NCI-H526 treated with DMSO at 0.1 percent for 48 hours (cell line): ENCODE results near the gene C6orf163.

ENCODE experiments used
- DNase-seq: peaks from one replicate; lab custom pipeline; 2025; lab: John Stamatoyannopoulos, UW

Gene C6orf163

GRCh38 chr6:87357479-87358196 is 13.0 kb downstream of the C6orf163 start:
- no peak for DNase-seq

DNA sequence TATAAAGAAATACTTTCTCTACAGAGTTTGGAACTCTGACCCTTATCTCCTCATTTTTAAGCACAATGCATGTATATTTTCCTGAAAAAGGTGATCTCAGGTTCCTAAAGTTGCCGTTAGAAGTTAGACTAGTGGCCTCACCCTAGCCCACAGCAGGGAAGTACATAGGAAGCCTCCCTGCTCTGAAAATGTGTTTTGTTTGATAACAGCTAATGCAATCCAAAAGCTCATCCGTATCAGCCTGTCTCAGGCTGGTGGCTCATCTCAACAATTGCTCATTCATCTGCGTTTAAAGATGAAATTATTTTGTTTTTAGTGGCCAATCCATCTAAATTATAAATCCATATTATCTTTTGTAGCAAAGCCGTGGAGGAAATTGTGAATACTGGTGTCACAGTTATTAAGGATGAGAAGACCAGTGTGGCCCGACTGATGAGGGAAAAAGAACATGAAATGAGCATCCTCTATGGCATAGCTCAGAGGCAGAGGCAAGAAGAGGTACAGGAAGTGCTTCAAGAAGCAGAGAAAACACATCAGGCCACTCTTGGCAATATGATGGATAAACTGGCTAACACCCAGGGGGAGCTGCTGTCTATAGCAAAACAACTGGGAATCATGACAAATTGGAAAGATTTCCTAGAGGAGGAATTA is 20.1 kb downstream of the C6orf163 start:
- no peak for DNase-seq

DNA sequence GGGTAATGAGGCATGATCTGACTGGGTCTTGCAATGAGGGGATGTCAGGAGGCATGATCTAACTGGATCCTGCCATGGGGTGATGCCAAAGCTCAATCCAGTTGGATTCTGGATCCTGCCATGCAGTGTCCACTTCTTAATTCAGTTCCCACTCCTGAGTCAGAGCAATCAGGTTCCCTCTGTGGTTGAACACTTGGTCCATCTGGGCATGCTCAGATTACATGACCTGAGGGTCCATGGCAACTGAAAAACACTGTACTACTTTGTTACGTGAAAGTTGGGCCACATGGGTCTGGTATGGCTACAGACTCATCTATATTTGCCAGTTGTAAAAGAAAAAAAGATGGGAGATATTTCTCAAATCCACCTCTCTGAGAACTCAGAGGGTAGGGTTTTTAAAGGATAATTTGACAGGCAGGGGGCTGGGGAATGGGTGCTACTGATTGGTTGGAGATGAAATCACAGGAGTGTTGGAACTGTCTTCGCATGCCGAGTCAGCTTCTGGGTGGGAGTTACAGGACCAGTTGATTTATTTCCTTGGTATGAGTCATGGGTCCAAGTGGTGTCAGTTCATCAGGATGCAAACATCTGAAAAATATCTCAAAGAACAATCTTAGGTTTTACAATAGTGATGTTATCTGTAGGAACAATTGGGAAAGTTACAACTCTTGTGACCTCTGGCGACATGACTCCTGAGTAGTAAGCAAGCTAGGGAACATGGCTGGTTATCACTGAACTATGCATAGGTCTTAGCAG is 21.6 kb downstream of the C6orf163 start:
- DNase-seq: no peak

- DNase-seq: no peak
Observed at GRCh38 chr6:87366899-87367298, 22.3 kb downstream of the C6orf163 start.

DNA sequence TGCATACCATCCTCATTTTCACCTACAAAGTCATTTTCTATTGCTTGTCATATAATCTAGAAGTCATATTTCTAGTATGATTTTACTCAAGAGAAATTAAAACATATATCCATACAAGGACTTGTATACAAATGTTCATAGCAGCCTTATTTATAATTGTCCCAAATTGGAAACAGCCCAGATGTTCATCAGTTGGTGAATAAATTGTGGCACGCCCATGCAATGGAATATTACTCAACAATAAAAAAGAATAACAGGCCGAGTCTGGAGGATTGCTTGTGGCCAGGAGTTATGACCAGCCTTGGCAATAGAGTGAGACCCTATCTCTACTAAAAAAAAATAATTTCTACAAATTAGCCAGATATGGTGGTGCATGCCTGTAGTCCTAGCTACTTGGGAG is 28.8 kb downstream of the C6orf163 start:
- no peak for DNase-seq

GRCh38 chr6:87375315-87375714 is 30.7 kb downstream of the C6orf163 start:
- no peak for DNase-seq

GRCh38 chr6:87376643-87377042 is 32.0 kb downstream of the C6orf163 start:
- DNase-seq: no peak

DNA sequence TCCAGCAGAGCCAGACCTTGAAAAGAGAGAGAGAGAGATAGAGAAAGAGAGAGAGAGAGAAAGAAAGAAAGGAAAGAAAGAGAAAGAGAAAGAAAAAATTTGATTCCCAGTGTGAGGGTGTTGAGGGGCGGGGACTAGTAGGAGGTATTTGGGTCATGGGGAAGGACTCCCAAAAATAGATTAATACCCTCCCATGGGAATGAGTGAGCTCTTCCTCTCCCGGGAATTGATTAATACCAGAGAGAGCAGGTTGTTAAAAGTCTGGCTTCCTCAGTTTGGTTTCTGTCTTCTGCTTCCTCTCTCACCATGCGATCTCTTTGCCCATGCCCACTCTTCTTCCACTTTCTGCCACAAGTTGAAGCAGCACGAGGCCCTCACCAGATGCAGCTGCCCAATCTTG is 34.3 kb downstream of the C6orf163 start:
- DNase-seq: no peak

- DNase-seq: no peak
Observed at GRCh38 chr6:87382861-87383260, 38.2 kb downstream of the C6orf163 start.

- DNase-seq: no peak
Observed at GRCh38 chr6:87384038-87384437, 39.4 kb downstream of the C6orf163 start.

GRCh38 chr6:87384449-87384848 is 39.8 kb downstream of the C6orf163 start:
- no peak for DNase-seq

DNA sequence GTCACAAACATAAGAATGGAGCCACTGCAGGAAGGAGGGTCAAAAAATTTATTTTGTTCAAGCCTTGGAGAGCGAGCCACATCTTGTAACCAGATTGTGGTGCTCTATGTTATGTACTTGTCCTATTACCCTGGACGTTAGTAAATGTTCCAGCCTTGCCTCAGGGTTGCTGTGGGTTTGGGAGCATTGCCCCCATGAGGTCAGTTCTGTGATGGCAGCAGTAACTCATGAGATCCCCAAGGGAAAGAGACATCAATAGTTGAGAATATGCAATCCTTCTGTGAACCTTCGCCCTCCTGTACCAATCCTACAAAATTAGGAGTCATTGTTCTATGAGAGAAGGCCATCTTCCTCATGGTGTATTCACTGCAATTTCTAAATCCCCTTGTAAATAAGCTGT is 46.7 kb downstream of the C6orf163 start:
- DNase-seq: peak; percentile 7

DNA sequence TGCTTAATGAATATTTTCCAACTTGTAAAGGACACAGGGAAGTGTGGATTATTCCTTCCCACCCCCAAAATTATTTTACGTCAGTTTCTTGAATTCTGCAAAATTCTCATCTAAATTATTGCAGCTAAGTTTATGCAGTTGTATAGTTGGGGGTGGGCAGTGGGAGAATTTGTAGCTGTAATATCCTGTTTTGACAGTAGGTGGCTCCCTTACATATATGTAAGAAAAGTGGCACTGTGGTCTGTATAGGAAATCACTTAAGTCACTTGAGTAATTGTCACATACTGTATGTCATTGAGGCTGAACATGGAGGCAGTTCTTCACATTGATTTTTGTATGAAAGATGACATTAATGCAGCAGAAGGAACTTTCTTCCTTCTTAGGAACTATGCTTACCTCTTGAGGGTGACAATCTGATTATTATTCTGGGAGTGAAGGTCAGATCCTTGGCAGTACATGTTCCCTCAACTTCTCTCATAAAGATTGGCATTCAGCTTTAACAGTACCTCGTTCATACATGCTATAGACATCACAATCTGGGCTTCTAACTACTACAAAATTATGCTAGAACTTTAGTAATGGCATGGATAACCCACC is 48.5 kb downstream of the C6orf163 start:
- DNase-seq: peak; percentile 70

DNA sequence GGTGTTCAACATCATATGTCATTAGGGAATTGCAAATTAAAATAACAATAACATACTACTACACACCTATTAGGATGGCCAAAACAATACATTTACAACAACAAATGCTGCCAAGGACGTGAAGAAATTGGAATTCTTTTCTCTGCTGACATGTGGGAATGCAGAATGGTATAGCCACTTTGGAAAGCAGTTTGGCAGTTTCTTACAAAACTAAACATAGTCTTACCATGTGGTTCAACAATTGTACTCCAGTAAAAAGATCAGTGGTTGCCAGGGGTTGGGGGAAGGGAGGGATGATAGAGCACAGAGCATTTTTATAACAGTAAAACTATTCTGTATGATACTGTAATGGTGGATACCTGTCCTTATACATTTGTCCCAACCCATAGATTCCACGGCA is 50.8 kb downstream of the C6orf163 start:
- DNase-seq: no peak

GRCh38 chr6:87396595-87397392 is 52.2 kb downstream of the C6orf163 start:
- no peak for DNase-seq

DNA sequence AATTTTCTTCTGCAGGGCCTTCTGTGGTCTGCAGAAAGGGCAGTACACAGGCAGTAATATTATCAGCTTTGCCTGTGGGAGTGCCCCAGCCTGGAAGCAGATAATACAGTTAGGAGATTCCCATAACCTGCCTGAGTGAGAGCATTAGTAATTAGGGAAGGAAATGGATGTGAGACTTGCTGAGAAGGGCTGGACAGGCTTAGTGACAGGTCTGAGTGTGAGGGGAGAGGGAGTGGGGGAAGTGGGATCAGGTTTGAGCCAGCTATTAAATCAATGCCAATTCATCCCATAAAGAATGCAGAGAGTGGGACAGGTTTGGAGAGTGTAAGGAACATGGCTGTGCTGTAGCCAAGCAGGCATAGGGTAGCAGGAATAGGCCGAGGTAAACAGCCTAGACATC is 53.0 kb downstream of the C6orf163 start:
- no peak for DNase-seq

GRCh38 chr6:87401832-87402231 is 57.2 kb downstream of the C6orf163 start:
- no peak for DNase-seq

DNA sequence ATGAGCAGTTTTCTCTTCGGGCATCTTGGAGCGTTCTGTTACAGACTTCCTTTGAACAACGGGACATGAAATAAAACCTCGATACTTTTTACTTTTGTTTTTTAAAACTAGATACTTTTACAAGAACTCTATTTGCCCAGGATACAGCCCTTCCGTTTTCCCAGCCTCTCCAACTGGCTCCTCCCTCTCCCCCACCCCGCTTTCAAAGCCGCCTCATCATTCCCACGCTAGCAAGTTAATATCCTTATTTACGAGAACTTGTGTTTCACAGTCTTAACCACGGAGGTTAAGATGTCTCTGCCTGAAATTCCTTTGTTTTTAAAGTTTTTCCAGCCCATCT is 62.9 kb downstream of the C6orf163 start:
- peak; percentile 58 for DNase-seq

DNA sequence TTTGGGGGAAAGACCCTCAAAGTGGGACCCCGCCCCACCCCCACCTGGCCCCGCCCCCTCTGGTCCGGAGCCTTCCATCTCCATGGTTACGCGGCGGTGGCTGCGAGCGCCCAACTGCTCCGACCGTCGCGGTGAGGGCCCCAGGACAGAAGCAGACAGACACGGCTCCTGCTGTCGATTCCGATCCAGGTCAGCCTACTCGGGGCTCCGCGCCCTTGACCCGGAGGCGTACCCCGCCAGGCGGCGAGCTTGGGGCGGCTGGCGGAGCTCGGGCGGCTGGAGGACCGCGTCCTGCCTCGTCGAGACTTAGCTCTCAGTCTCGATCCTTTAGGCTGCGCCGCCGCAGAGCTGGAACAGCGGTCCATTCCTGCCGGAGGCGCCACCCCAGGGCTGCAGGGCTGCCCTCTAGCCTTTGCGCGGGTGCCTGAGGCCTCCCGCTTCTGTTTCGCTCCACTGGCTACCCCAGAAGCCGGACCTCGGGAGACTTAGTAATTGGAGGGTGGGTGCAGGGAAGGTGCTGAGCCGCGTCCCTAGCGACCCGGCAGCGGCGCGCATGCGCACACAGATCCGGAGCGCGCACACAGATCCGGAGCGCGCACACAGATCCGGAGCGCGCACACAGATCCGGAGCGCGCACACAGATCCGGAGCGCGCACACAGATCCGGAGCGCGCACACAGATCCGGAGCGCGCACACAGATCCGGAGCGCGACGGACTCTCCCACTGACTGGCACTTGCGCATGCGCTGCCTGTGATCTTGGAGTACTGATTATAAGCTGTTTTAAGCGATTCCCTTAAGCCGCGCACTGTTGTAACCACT is 63.5 kb downstream of the C6orf163 start, which contains the start of gene CFAP206:
CFAP206 (plus strand) TSS at position 72 of the 820 bp plus-strand sequence. CDS start 1,868 bp downstream, outside the sequence.
- DNase-seq: peak; percentile 70

- peak; percentile 66 for DNase-seq
Observed at GRCh38 chr6:87408721-87409155, 64.1 kb downstream of the C6orf163 start.
